ENCODE measurements around the gene GRM1.

- no peak for TF ChIP-seq CTCF (IDR thresholded peaks at IDR 0.05)
- TF ChIP-seq EP300 (IDR thresholded peaks at IDR 0.05) = no peak
- no peak for TF ChIP-seq POLR2A (IDR thresholded peaks at IDR 0.05)
- TF ChIP-seq POLR2AphosphoS5 (IDR thresholded peaks at IDR 0.05) = no peak
Measured at GRCh38 chr6:146381486-146381885, 352.6 kb downstream of the GRM1 start.

All from stomach (tissue), 4 donors.